ENCODE results near the gene ANO3. TPM values are rescaled to one million over a fixed set of nuclear protein-coding genes. Genes with fewer than 3 reads are reported as not detected.

ANO3 gene
- total and polyA plus RNA-seq, 2 of the 4 experiments (the other 2 are of a cell fraction): 0.02 to 0.18 TPM

DNA sequence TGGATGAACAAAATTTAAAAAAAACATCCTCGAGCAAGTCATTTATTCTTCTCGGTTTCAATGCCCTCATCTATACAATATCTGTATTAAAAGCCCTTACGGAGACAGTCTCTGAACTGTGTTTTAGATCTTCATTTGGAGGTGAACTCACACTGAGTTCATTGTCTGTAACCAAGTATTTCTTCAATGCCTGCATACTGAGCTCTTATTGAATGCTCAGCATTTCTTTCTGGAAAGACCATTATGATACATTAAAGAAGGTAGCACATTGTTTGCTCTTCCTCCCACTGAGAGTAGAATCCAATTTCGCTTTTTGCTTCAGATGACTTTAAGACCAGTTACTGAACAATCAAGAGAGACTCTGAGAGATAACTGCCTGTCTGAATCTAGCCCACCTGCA, 1.7 kb upstream of the ANO3 start:
- Histone ChIP-seq H2AK9ac (replicated peaks; ENCODE audit: low read depth, low read length, poor library complexity) (no peak overlapping the region), H4K5ac (ENCODE audit: low read depth, low read length) (no peak overlapping the region), H2BK5ac (ENCODE audit: low read depth, low read length, poor library complexity, severe bottlenecking) (no peak overlapping the region), H2BK15ac (ENCODE audit: low read depth, low read length) (no peak overlapping the region), H3K4me3 (ENCODE audit: insufficient read depth, low read depth, low read length) (no peak overlapping the region), H3K4me2 (ENCODE audit: low read depth, low read length) (no peak overlapping the region), H3K36me3 (ENCODE audit: control insufficient read depth, insufficient read depth, low read length) (no peaks in the 10 kb centered on the region), H3K14ac (replicated peaks; ENCODE audit: low read depth, low read length) (no peak overlapping the region), H3K23ac (ENCODE audit: low read depth, low read length) (no peak overlapping the region), H3K4ac (ENCODE audit: low read depth, low read length) (no peak overlapping the region), H4K8ac (ENCODE audit: low read depth in 2 of 2, low read length in 2 of 2) (no peak overlapping the region), H2AFZ (replicated peaks; ENCODE audit: low read length, poor library complexity) (no peak overlapping the region), H3K79me1 (ENCODE audit: low read depth in 1 of 2, low read length in 2 of 2) (no peaks in the 10 kb centered on the region), H3K18ac (ENCODE audit: low read depth, low read length) (no peak overlapping the region), H4K20me1 (ENCODE audit: insufficient read depth, low read length) (no peaks in the 10 kb centered on the region), H4K91ac (ENCODE audit: insufficient read depth, low read depth, low read length) (no peak overlapping the region), H3K4me1 (ENCODE audit: control insufficient read depth, insufficient read depth, low read length) (no peaks in the 10 kb centered on the region), H2BK20ac (ENCODE audit: low read depth, low read length) (no peak overlapping the region), H3K9me3 (ENCODE audit: control insufficient read depth, insufficient read depth, low read length) (no peaks in the 10 kb centered on the region), H3K27me3 (ENCODE audit: control insufficient read depth, insufficient read depth, low read length) (peaks cover 10% of the 10 kb centered on the region), H2BK120ac (ENCODE audit: low read depth, low read length) (no peak overlapping the region), H3K56ac (ENCODE audit: extremely low read depth, insufficient read depth, low read length) (no peak overlapping the region), H2AK5ac (ENCODE audit: low read depth, low read length) (no peak overlapping the region), H3K27ac (ENCODE audit: insufficient read depth, low read length) (no peak overlapping the region), H3K9ac (ENCODE audit: low read depth, low read length) (no peak overlapping the region), H3K9me1 (ENCODE audit: insufficient read depth, low read length) (no peaks in the 10 kb centered on the region)
- WGBS, 2 experiments (ENCODE audit: extremely low coverage in 2 of 2, insufficient read length in 1 of 2): no CpG with 5 or more reads among the region's 4 CpGs
- ChIA-PET POLR2A (ENCODE audit: unreplicated experiment) (no interaction called here), CTCF (no interaction called here)
- BruUV-seq (replicated peaks): no TSS peak
- in situ Hi-C loops (cut with MboI; ENCODE audit: low sequenced_read_pairs): no loop called here
- intact Hi-C loops (cut with micrococcal nuclease): no loop called here
- no peak for ATAC-seq (ENCODE audit: low read depth)
- TF ChIP-seq, protein P1, sequence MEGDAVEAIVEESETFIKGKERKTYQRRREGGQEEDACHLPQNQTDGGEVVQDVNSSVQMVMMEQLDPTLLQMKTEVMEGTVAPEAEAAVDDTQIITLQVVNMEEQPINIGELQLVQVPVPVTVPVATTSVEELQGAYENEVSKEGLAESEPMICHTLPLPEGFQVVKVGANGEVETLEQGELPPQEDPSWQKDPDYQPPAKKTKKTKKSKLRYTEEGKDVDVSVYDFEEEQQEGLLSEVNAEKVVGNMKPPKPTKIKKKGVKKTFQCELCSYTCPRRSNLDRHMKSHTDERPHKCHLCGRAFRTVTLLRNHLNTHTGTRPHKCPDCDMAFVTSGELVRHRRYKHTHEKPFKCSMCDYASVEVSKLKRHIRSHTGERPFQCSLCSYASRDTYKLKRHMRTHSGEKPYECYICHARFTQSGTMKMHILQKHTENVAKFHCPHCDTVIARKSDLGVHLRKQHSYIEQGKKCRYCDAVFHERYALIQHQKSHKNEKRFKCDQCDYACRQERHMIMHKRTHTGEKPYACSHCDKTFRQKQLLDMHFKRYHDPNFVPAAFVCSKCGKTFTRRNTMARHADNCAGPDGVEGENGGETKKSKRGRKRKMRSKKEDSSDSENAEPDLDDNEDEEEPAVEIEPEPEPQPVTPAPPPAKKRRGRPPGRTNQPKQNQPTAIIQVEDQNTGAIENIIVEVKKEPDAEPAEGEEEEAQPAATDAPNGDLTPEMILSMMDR (conservative IDR thresholded peaks at IDR 0.05; ENCODE audit: low read depth, low read length): no peak
- no peak for TF ChIP-seq CHD1 (IDR thresholded peaks at IDR 0.05; ENCODE audit: low read depth, low read length)
- no peak for TF ChIP-seq SMC3 (IDR thresholded peaks at IDR 0.05; ENCODE audit: low read depth, low read length)
- no peak for TF ChIP-seq NFE2L2 (IDR thresholded peaks at IDR 0.05; ENCODE audit: low read depth, low read length)
- TF ChIP-seq RCOR1 (IDR thresholded peaks at IDR 0.05; ENCODE audit: insufficient replicate concordance, low read length): no peak
- no peak for TF ChIP-seq MAZ (IDR thresholded peaks at IDR 0.05; ENCODE audit: borderline replicate concordance, low read depth, low read length)
- no peak for TF ChIP-seq MAFK (IDR thresholded peaks at IDR 0.05; ENCODE audit: low read depth, low read length)
- no peak for TF ChIP-seq POLR2A (IDR thresholded peaks at IDR 0.05; ENCODE audit: low read depth, low read length)
- TF ChIP-seq, protein P2, sequence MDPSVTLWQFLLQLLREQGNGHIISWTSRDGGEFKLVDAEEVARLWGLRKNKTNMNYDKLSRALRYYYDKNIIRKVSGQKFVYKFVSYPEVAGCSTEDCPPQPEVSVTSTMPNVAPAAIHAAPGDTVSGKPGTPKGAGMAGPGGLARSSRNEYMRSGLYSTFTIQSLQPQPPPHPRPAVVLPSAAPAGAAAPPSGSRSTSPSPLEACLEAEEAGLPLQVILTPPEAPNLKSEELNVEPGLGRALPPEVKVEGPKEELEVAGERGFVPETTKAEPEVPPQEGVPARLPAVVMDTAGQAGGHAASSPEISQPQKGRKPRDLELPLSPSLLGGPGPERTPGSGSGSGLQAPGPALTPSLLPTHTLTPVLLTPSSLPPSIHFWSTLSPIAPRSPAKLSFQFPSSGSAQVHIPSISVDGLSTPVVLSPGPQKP (IDR thresholded peaks at IDR 0.05; ENCODE audit: borderline replicate concordance, low read depth, low read length): no peak
- TF ChIP-seq USF2 (IDR thresholded peaks at IDR 0.05; ENCODE audit: low read depth, low read length): no peak
- no peak for TF ChIP-seq RAD21 (IDR thresholded peaks at IDR 0.05; ENCODE audit: low read length)
- TF ChIP-seq FOS (IDR thresholded peaks at IDR 0.05; ENCODE audit: low read depth, low read length): no peak
- no peak for TF ChIP-seq MXI1 (IDR thresholded peaks at IDR 0.05; ENCODE audit: borderline replicate concordance, low read depth, low read length)
- no peak for TF ChIP-seq BHLHE40 (IDR thresholded peaks at IDR 0.05; ENCODE audit: low read depth, low read length)
- no peak for TF ChIP-seq CEBPB (IDR thresholded peaks at IDR 0.05; ENCODE audit: low read depth, low read length)
- no peak for TF ChIP-seq RFX5 (IDR thresholded peaks at IDR 0.05; ENCODE audit: low read depth, low read length)
- dilution Hi-C loops (cut with HindIII; ENCODE audit: low sequenced_read_pairs, unreplicated experiment): no loop called here
- DNase-seq: no peak
